Measurements from ENCODE around the gene C5orf24. TPM values are rescaled to one million over a fixed set of nuclear protein-coding genes. Genes with fewer than 3 reads are reported as not detected.
A peak's percentile ranks its signal among the peaks of the same experiment; 100 is the strongest.

Gene C5orf24
- total and polyA plus RNA-seq, 10 of the 15 experiments (the other 5 are each of a cell fraction or from before 2014, with no cell fraction given): 5.4 to 26.8 (median 15.6) TPM

DNA sequence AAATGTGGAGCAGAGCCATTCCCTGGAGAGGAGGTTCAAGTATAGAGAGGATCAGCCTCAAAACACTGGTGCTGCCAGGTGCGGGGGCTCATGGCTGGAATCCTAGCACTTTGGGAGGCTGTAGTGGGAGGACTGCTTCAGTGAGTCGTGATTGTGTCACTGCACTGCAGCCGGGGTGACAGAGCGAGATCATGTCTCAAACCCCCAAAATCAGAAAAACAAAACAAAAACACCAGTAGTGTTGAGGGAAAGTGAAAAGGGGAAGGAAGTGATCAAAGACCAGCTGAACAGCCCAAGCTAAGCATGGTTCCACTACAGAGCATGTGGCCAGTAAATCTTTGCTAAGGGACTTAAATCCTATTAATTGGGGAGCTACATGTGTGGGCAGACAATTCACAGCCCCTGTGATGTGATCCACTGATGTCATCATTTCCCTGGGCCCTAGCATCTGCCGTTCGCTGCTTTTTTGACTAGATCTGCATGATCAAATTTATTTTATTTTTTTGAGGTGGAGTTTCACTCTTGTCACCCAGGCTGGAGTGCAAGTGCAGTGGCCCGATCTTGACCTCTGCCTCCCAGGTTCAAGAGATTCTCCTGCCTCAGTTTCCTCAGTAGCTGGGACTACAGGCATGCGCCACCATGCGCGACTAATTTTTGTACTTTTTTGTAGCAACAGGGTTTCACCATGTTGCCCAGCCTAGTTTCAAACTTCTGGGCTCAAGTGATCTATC, 56.5 kb downstream of the C5orf24 start (continued):
- TF ChIP-seq EP300 (IDR thresholded peaks at IDR 0.05; ENCODE audit: borderline replicate concordance in 1 of 2, control insufficient read depth in 1 of 2, low read depth in 2 of 2, low read length in 2 of 2): peak in 1 of 2 experiments; percentile 29; a peak in 1 of 4 replicates
- TF ChIP-seq, protein P1, sequence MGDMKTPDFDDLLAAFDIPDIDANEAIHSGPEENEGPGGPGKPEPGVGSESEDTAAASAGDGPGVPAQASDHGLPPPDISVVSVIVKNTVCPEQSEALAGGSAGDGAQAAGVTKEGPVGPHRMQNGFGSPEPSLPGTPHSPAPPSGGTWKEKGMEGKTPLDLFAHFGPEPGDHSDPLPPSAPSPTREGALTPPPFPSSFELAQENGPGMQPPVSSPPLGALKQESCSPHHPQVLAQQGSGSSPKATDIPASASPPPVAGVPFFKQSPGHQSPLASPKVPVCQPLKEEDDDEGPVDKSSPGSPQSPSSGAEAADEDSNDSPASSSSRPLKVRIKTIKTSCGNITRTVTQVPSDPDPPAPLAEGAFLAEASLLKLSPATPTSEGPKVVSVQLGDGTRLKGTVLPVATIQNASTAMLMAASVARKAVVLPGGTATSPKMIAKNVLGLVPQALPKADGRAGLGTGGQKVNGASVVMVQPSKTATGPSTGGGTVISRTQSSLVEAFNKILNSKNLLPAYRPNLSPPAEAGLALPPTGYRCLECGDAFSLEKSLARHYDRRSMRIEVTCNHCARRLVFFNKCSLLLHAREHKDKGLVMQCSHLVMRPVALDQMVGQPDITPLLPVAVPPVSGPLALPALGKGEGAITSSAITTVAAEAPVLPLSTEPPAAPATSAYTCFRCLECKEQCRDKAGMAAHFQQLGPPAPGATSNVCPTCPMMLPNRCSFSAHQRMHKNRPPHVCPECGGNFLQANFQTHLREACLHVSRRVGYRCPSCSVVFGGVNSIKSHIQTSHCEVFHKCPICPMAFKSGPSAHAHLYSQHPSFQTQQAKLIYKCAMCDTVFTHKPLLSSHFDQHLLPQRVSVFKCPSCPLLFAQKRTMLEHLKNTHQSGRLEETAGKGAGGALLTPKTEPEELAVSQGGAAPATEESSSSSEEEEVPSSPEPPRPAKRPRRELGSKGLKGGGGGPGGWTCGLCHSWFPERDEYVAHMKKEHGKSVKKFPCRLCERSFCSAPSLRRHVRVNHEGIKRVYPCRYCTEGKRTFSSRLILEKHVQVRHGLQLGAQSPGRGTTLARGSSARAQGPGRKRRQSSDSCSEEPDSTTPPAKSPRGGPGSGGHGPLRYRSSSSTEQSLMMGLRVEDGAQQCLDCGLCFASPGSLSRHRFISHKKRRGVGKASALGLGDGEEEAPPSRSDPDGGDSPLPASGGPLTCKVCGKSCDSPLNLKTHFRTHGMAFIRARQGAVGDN (IDR thresholded peaks at IDR 0.05): peak; percentile 82
- peak; percentile 21; the same call in 1 of the 2 replicates for TF ChIP-seq POLR2A (IDR thresholded peaks at IDR 0.05; ENCODE audit: low read depth, low read length)
- TF ChIP-seq CHD4 (IDR thresholded peaks at IDR 0.05): no peak
- TF ChIP-seq, protein P2, sequence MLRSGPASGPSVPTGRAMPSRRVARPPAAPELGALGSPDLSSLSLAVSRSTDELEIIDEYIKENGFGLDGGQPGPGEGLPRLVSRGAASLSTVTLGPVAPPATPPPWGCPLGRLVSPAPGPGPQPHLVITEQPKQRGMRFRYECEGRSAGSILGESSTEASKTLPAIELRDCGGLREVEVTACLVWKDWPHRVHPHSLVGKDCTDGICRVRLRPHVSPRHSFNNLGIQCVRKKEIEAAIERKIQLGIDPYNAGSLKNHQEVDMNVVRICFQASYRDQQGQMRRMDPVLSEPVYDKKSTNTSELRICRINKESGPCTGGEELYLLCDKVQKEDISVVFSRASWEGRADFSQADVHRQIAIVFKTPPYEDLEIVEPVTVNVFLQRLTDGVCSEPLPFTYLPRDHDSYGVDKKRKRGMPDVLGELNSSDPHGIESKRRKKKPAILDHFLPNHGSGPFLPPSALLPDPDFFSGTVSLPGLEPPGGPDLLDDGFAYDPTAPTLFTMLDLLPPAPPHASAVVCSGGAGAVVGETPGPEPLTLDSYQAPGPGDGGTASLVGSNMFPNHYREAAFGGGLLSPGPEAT (IDR thresholded peaks at IDR 0.05; ENCODE audit: low read depth): peak; percentile 30; the same call in 1 of the 2 replicates
- TF ChIP-seq, protein P3, sequence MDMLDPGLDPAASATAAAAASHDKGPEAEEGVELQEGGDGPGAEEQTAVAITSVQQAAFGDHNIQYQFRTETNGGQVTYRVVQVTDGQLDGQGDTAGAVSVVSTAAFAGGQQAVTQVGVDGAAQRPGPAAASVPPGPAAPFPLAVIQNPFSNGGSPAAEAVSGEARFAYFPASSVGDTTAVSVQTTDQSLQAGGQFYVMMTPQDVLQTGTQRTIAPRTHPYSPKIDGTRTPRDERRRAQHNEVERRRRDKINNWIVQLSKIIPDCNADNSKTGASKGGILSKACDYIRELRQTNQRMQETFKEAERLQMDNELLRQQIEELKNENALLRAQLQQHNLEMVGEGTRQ (IDR thresholded peaks at IDR 0.05; ENCODE audit: borderline replicate concordance, low read depth, low read length): no peak; the same call in 1 of the 2 replicates
- peak; percentile 78 for TF ChIP-seq CREB1 (IDR thresholded peaks at IDR 0.05; ENCODE audit: low read depth)
- peak; percentile 21 for TF ChIP-seq JUNB (IDR thresholded peaks at IDR 0.05)
- TF ChIP-seq SMARCA5 (IDR thresholded peaks at IDR 0.05): no peak
- TF ChIP-seq BRCA1 (IDR thresholded peaks at IDR 0.05; ENCODE audit: low read depth, low read length): no peak
- TF ChIP-seq, protein P4, sequence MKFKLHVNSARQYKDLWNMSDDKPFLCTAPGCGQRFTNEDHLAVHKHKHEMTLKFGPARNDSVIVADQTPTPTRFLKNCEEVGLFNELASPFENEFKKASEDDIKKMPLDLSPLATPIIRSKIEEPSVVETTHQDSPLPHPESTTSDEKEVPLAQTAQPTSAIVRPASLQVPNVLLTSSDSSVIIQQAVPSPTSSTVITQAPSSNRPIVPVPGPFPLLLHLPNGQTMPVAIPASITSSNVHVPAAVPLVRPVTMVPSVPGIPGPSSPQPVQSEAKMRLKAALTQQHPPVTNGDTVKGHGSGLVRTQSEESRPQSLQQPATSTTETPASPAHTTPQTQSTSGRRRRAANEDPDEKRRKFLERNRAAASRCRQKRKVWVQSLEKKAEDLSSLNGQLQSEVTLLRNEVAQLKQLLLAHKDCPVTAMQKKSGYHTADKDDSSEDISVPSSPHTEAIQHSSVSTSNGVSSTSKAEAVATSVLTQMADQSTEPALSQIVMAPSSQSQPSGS (IDR thresholded peaks at IDR 0.05; ENCODE audit: low read length): no peak; the same call in none of the 2 replicates
- TF ChIP-seq, protein P5, sequence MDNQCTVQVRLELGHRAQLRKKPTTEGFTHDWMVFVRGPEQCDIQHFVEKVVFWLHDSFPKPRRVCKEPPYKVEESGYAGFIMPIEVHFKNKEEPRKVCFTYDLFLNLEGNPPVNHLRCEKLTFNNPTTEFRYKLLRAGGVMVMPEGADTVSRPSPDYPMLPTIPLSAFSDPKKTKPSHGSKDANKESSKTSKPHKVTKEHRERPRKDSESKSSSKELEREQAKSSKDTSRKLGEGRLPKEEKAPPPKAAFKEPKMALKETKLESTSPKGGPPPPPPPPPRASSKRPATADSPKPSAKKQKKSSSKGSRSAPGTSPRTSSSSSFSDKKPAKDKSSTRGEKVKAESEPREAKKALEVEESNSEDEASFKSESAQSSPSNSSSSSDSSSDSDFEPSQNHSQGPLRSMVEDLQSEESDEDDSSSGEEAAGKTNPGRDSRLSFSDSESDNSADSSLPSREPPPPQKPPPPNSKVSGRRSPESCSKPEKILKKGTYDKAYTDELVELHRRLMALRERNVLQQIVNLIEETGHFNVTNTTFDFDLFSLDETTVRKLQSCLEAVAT (IDR thresholded peaks at IDR 0.05): 0 out of 2 replicates have a peak, but pooled peaks have one; percentile 28
- TF ChIP-seq RUNX3 (IDR thresholded peaks at IDR 0.05; ENCODE audit: low read length): peak; percentile 73
- TF ChIP-seq TARDBP (IDR thresholded peaks at IDR 0.05; ENCODE audit: borderline replicate concordance): 0 out of 2 replicates have a peak, but pooled peaks have one; percentile 38
- 0 out of 2 replicates have a peak, but pooled peaks have one; percentile 41 for TF ChIP-seq FOXK2 (IDR thresholded peaks at IDR 0.05)
- TF ChIP-seq TCF7 (IDR thresholded peaks at IDR 0.05; ENCODE audit: borderline replicate concordance): peak; percentile 40; the same call in 1 of the 2 replicates
- peak; percentile 53; the same call in 1 of the 2 replicates for TF ChIP-seq RAD51 (IDR thresholded peaks at IDR 0.05)
- peak; percentile 86 for TF ChIP-seq MXI1 (IDR thresholded peaks at IDR 0.05; ENCODE audit: low read depth, low read length)
- peak; percentile 54; the same call in 1 of the 2 replicates for TF ChIP-seq MTA2 (IDR thresholded peaks at IDR 0.05; ENCODE audit: low read depth)
- no peak for TF ChIP-seq RCOR1 (conservative IDR thresholded peaks at IDR 0.05; ENCODE audit: low read depth, low read length)
- TF ChIP-seq YY1 (IDR thresholded peaks at IDR 0.05; ENCODE audit: low read depth, low read length): peak; percentile 50; the same call in 1 of the 2 replicates
- no peak for TF ChIP-seq TCF12 (IDR thresholded peaks at IDR 0.05; ENCODE audit: low read depth, low read length)

Measured in GM12878 (cell line).